ENCODE results near the gene ESPN.
"Not testable (repeated sequence)": the region's sequence is repeated elsewhere in the genome, so short reads cannot be mapped to it uniquely, and the experiment has no call there.

Gene ESPN

GRCh38 chr1:6410248-6410893, 14.2 kb upstream of the ESPN start:
- no peak for DNase-seq

- DNase-seq: no peak
Measured at GRCh38 chr1:6412896-6413295, 11.7 kb upstream of the ESPN start.

DNA sequence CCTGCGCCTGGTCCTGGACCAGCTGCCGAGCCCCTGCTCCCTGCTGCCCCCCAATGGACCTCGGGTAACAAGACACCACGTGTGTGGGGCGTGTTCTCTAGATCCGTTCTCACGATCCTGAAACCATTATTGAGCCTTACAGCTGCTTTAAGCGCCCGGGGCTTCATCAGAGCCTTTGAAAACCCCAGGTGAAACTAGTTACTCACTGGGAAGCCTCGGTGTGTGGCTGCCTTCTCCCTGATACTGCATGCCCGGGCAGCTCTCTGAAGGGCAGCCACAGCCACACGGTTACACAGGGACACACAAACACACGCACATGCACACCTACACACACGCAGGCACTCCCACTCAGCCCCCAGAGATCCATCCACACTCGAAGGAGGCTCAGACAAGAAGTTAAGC, 10.1 kb upstream of the ESPN start:
- no peak for DNase-seq

GRCh38 chr1:6414881-6415626, 9.5 kb upstream of the ESPN start:
- no peak for DNase-seq

- DNase-seq: no peak
Measured at GRCh38 chr1:6416295-6416656, 8.3 kb upstream of the ESPN start.

- DNase-seq: no peak
Measured at GRCh38 chr1:6416906-6417305, 7.7 kb upstream of the ESPN start.

DNA sequence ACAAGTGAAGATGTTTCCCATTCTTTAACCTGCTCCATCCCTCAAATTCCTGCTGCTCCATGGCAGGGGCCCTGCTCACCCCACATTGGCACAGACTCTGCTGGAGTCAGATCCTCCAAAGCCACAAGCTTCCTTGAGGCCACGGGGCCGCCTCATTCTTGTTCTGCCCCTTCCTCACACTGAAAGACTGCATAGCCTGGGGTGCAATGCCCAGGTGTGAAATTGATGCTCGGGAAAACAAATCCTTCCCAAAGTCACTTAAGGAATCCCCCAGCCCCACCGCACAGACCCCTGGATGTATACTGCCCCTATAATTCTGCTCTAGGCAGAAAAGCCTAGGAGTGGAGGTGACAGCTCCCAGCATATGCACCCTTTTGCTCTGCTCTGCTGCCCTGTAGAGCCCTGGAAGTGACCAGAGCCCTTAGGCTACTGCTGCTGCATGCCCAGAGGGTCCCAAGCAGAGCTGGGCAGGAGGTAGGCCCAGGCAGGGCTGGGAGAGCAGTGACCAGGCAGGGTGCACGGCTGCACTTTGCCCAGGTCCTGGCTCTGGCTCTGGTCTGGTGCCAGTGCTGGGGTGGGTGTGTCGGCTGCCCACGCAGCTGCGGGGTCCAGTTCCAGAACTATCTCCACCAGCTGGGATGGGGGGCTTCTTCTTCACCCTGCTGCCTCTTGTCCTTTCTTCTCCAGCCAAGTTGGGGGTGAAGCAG, 6.5 kb upstream of the ESPN start:
- DNase-seq: no peak

DNA sequence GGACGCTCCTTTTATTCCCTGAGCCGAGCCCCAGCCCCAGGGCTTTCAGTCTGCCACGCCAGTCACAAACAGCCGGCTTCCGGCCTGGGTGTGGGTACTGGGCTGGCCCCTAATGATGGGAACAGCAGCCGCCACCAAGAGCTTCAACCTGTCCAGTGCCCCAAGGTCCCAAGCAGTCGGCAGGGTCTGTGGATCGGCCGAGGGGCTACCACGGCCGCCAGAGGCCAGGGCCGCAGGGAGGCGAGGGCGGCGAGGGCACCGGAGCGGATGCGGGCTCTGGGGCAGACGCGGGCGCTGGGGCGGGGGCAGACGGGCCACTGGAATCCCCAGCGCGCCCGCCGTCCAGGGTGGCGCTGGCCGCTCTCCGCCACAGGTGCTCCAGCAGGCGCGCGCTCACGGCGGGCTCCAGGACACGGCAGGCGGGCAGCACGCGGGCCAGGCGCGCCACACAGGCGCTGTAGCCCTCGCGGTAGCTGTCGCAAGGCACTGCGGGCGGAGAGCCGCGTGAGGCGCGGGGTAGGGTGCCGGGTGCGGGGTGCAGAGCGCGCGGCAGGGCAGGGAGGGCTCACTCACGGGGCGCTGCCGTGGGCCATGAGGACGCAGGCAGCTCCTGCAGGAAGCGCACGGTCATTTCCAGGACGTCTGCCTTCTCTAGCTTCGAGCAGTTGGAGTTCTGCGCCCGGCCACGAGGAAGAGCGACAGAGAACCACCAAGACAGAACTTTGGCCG, 5.7 kb upstream of the ESPN start:
- peak; percentile 50 for DNase-seq

DNA sequence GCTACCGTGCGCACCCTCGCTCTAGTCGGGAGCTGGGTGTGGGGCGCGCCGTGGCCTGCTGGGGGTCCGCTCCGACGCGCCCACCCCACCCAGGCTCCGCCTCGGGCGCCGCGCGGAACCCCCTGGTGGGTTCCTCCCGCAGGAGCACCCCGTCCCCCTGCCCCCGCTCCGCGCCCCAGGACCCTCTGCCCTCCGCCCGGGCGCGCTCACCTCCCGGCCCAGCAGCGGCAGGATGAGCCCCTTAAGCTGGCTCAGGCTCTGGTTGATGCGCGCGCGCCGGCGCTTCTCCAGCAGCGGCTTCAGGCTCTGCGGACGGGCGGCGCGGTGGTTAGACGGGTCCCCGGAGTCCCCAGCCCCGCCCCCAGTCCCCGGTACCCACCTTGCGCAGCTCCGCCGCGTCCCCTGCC, 5.2 kb upstream of the ESPN start:
- DNase-seq: no peak

DNA sequence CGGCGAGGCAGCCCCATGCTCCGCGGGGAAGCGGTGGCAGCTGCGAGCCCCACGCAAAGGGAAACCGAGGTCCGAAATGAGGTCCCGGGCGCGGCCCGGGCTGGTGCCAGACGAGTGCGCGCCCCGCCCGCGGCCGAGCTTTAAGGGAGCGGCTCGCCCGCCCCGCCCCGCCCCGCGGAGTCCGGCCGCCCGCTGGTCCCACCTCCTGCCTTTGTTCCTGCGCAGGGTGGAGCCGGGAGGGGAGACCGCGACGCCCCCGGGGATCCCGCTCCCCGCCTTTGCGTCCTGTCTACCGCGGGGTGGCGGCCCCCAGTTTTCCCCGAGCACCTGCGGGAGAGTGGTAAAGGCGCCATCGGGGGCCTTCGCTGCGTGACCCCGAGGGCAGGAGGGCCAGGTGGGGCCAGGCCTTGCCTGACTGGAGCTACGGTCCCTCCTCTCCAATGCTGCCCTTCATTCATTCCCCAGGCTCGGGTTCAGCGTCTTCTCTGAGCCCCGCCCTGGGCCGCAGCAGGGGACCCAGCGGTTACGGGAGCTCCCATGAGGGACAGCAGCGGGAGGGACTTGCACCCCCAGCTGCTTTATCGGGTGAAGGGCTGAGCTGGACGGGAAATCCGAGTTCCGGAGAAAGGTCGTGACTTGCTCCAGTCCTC, 4.6 kb upstream of the ESPN start, which contains the start of gene HES2:
TSS of gene HES2 (minus strand) at position 116 of the 650 bp plus-strand sequence. CDS start at position 17, 99 bp downstream.
- no peak for DNase-seq

- DNase-seq: no peak
Measured at GRCh38 chr1:6420454-6421042, 4.0 kb upstream of the ESPN start.

GRCh38 chr1:6421266-6421665, 3.3 kb upstream of the ESPN start:
- DNase-seq: no peak

- peak; percentile 83 for DNase-seq
Measured at GRCh38 chr1:6423321-6423999, 1.1 kb upstream of the ESPN start.

- peak; percentile 52 for DNase-seq
Measured at GRCh38 chr1:6424000-6424565, 493 bp upstream of the ESPN start.

DNA sequence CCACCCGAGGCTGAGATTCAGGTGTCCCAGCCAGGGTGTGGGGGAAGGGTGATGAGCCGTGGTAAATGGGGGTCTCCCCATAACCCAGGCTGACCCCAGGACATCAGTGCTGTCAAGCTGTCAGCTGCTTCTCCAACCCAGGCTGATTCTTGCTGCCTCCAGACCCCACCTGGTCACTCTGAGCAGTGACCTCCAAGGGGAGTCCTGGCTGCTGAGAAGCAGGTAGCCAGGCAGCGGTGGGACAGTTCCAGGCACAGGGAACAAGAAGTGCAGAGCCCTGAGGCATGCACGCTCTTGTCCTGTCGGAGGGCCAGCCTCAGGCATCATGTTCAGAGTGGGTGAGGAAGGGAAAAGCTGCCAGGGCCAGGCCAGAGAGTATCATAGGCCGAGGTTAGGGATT, 1.1 kb downstream of the ESPN start:
- peak; percentile 53 for DNase-seq

- peak; percentile 50 for DNase-seq
Measured at GRCh38 chr1:6426277-6426971, 1.8 kb downstream of the ESPN start.

DNA sequence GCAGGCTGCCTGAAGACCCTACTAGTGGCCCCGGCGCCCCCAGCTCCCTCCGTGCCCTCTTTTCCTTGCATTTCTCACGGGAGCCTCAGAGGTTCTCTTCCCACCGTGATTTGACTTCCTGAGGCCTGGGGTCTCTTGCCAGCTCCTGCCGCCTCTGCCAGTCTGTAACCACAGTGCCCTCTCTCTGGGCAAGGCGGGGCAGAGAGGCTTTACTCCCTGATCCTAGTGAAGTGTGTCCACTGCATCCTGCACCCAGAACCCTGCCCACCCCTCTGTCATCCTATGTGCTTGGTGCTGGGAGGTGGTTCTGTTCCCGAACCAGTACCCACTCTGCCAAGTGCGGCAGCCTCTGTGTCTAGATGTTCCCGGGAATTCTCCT, 2.4 kb downstream of the ESPN start:
- peak; percentile 50 for DNase-seq

DNA sequence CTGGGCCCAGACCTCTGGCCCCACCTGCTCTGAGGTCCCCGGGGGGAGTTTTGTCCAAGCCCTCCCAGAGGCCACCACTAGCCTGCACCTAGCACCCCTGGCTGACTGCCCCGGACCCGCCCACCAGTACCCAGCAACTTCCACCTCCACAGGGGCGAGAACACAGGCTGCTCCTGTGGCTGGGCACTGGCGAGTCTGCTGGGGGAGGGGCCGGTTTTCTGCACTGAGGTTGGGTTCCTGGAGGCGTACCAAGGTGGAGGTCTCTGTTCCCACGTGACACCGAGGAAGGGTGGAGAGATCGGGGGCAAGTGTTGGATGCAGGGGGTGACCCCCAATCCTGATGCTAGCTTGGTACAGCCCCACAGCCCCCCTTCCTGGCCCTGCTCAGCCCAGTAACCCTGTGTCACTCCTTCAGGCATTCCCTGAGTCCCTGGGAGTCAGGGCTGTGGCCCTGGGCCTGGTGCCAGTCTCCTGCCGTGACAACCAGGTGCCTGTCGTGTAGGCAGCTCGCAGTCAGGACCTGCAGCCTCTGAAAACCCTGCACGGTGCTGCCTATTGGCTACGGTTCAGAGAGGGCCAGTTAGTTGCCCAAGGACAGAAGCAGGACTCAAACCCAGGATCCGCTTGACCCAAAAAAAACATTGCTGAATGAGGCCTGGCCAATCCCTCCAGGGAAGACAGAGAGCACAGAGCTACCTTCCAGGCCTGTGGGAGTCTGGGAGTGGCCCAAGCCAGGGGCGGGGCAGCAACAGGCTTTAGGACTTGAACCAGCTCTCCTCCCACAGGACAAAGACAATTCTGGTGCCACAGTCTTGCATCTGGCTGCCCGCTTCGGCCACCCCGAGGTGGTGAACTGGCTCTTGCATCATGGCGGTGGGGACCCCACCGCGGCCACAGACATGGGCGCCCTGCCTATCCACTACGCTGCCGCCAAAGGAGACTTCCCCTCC, 3.1 kb downstream of the ESPN start:
- DNase-seq: no peak

GRCh38 chr1:6428453-6428852, 3.9 kb downstream of the ESPN start:
- DNase-seq: not testable (repeated sequence)

Measured in activated CD8-positive, alpha-beta memory T cell treated with anti-CD3 and anti-CD28 coated beads, Interleukin-2, amount 50 U/mL, for 48 hours (primary cell).